ENCODE measurements around the gene PINLYP.

PINLYP gene

GRCh38 chr19:43534305-43534815 is 41.2 kb upstream of the PINLYP start:
- Histone ChIP-seq H4K91ac (ENCODE audit: low read depth, low read length) (no peak overlapping the region), H3K23ac (ENCODE audit: low read length) (no peak overlapping the region), H3K27me3 (ENCODE audit: insufficient read depth, low read length) (no peaks in the 10 kb centered on the region), H2BK12ac (ENCODE audit: low read length) (no peak overlapping the region), H4K12ac (ENCODE audit: low read depth, low read length) (no peak overlapping the region), H3K4ac (ENCODE audit: low read depth, low read length) (no peak overlapping the region), H3K36me3 (ENCODE audit: control insufficient read depth in 1 of 2, insufficient read depth in 2 of 2, low read length in 2 of 2) (peaks cover 7 to 16% of the 10 kb centered on the region in 2 experiments), H3K79me1 (ENCODE audit: low read length) (peaks cover 11% of the 10 kb centered on the region), H3K4me2 (ENCODE audit: low read length) (peak overlapping the region; percentile 86), H3K9me3 (ENCODE audit: insufficient read depth, low read depth, low read length) (no peaks in the 10 kb centered on the region), H3K4me3 (ENCODE audit: low read depth, low read length) (peak overlapping the region; percentile 37), H3K4me1 (ENCODE audit: control insufficient read depth in 1 of 2, insufficient read depth in 2 of 2, low read length in 2 of 2) (peaks cover 4 to 12% of the 10 kb centered on the region in 2 experiments), H2AFZ (ENCODE audit: insufficient read depth, low read length, poor library complexity) (no peak overlapping the region), H4K8ac (ENCODE audit: low read depth, low read length) (no peak overlapping the region), H3K79me2 (ENCODE audit: control insufficient read depth, insufficient read depth, low read length, poor library complexity) (peaks cover 2% of the 10 kb centered on the region), H2AK5ac (ENCODE audit: low read length) (no peak overlapping the region), H2BK120ac (ENCODE audit: insufficient read depth, low read length, poor library complexity) (no peak overlapping the region), H3K18ac (ENCODE audit: low read length) (no peak overlapping the region), H3K9ac (ENCODE audit: low read length) (no peak overlapping the region), H2BK5ac (ENCODE audit: low read depth, low read length, poor library complexity) (no peak overlapping the region), H3K14ac (ENCODE audit: low read length) (no peak overlapping the region), H3K27ac (ENCODE audit: low read depth, low read length) (no peak overlapping the region)
- DNase-seq = no peak
- no CpG with 5 or more reads among the region's 17 CpGs for WGBS (ENCODE audit: extremely low coverage, insufficient coverage, insufficient read length)

- Histone ChIP-seq H4K8ac (ENCODE audit: low read depth, low read length) (no peak overlapping the region), H3K9me3 (ENCODE audit: insufficient read depth, low read depth, low read length) (no peaks in the 10 kb centered on the region), H2BK5ac (ENCODE audit: low read depth, low read length, poor library complexity) (no peak overlapping the region), H3K9ac (ENCODE audit: low read length) (no peak overlapping the region), H3K18ac (ENCODE audit: low read length) (no peak overlapping the region), H3K79me2 (ENCODE audit: control insufficient read depth, insufficient read depth, low read length, poor library complexity) (peaks cover 2% of the 10 kb centered on the region), H3K4me3 (ENCODE audit: low read depth, low read length) (no peak overlapping the region), H3K4ac (ENCODE audit: low read depth, low read length) (no peak overlapping the region), H3K27me3 (ENCODE audit: insufficient read depth, low read length) (no peaks in the 10 kb centered on the region), H2BK120ac (ENCODE audit: insufficient read depth, low read length, poor library complexity) (no peak overlapping the region), H4K12ac (ENCODE audit: low read depth, low read length) (no peak overlapping the region), H3K4me1 (ENCODE audit: control insufficient read depth in 1 of 2, insufficient read depth in 2 of 2, low read length in 2 of 2) (peaks cover 4 to 12% of the 10 kb centered on the region in 2 experiments), H4K91ac (ENCODE audit: low read depth, low read length) (no peak overlapping the region), H3K23ac (ENCODE audit: low read length) (no peak overlapping the region), H2BK12ac (ENCODE audit: low read length) (no peak overlapping the region), H3K27ac (ENCODE audit: low read depth, low read length) (no peak overlapping the region), H3K14ac (ENCODE audit: low read length) (no peak overlapping the region), H3K36me3 (ENCODE audit: control insufficient read depth in 1 of 2, insufficient read depth in 2 of 2, low read length in 2 of 2) (peaks cover 8 to 21% of the 10 kb centered on the region in 2 experiments), H3K4me2 (ENCODE audit: low read length) (no peak overlapping the region), H2AFZ (ENCODE audit: insufficient read depth, low read length, poor library complexity) (no peak overlapping the region), H2AK5ac (ENCODE audit: low read length) (no peak overlapping the region), H3K79me1 (ENCODE audit: low read length) (peaks cover 11% of the 10 kb centered on the region)
- WGBS (ENCODE audit: extremely low coverage, insufficient coverage, insufficient read length) = no CpG with 5 or more reads among the region's 62 CpGs
- DNase-seq = peak; percentile 27 to 70
These were observed 40.5 kb upstream of the PINLYP start for GRCh38 chr19:43534816-43535761.

GRCh38 chr19:43538922-43539321 is 36.7 kb upstream of the PINLYP start:
- no peak overlapping the region for H3K4me2 ChIP-seq (ENCODE audit: low read length)
- H3K18ac ChIP-seq (ENCODE audit: low read length) = no peak overlapping the region
- H3K79me1 ChIP-seq (ENCODE audit: low read length) = no peaks in the 10 kb centered on the region
- no peak overlapping the region for H3K27ac ChIP-seq (ENCODE audit: low read depth, low read length)
- no peak overlapping the region for H2AK5ac ChIP-seq (ENCODE audit: low read length)
- H2AFZ ChIP-seq (ENCODE audit: insufficient read depth, low read length, poor library complexity) = no peak overlapping the region
- H4K91ac ChIP-seq (ENCODE audit: low read depth, low read length) = no peak overlapping the region
- no peak overlapping the region for H4K12ac ChIP-seq (ENCODE audit: low read depth, low read length)
- H3K4ac ChIP-seq (ENCODE audit: low read depth, low read length) = no peak overlapping the region
- no peak overlapping the region for H3K9ac ChIP-seq (ENCODE audit: low read length)
- H3K4me1 ChIP-seq (ENCODE audit: control insufficient read depth in 1 of 2, insufficient read depth in 2 of 2, low read length in 2 of 2) = peaks cover 0 to 5% of the 10 kb centered on the region in 2 experiments
- no peak overlapping the region for H4K8ac ChIP-seq (ENCODE audit: low read depth, low read length)
- no peak for DNase-seq
- H3K14ac ChIP-seq (ENCODE audit: low read length) = no peak overlapping the region
- peaks cover 2% of the 10 kb centered on the region for H3K9me3 ChIP-seq (ENCODE audit: insufficient read depth, low read depth, low read length)
- H3K36me3 ChIP-seq (ENCODE audit: control insufficient read depth in 1 of 2, insufficient read depth in 2 of 2, low read length in 2 of 2) = peaks cover 39 to 56% of the 10 kb centered on the region in 2 experiments
- H3K23ac ChIP-seq (ENCODE audit: low read length) = no peak overlapping the region
- H3K79me2 ChIP-seq (ENCODE audit: control insufficient read depth, insufficient read depth, low read length, poor library complexity) = no peaks in the 10 kb centered on the region
- H2BK120ac ChIP-seq (ENCODE audit: insufficient read depth, low read length, poor library complexity) = no peak overlapping the region
- H2BK5ac ChIP-seq (ENCODE audit: low read depth, low read length, poor library complexity) = no peak overlapping the region
- H3K4me3 ChIP-seq (ENCODE audit: low read depth, low read length) = no peak overlapping the region
- no peaks in the 10 kb centered on the region for H3K27me3 ChIP-seq (ENCODE audit: insufficient read depth, low read length)
- no peak overlapping the region for H2BK12ac ChIP-seq (ENCODE audit: low read length)

- DNase-seq = no peak
- no peak overlapping the region for H3K27ac ChIP-seq (ENCODE audit: low read depth, low read length)
- H3K4ac ChIP-seq (ENCODE audit: low read depth, low read length) = no peak overlapping the region
- no peak overlapping the region for H3K23ac ChIP-seq (ENCODE audit: low read length)
- no peak overlapping the region for H4K91ac ChIP-seq (ENCODE audit: low read depth, low read length)
- H2BK12ac ChIP-seq (ENCODE audit: low read length) = no peak overlapping the region
- no peak overlapping the region for H2AK5ac ChIP-seq (ENCODE audit: low read length)
- H2BK120ac ChIP-seq (ENCODE audit: insufficient read depth, low read length, poor library complexity) = no peak overlapping the region
- peaks cover 2% of the 10 kb centered on the region for H3K9me3 ChIP-seq (ENCODE audit: insufficient read depth, low read depth, low read length)
- no peak overlapping the region for H3K14ac ChIP-seq (ENCODE audit: low read length)
- no peak overlapping the region for H3K4me2 ChIP-seq (ENCODE audit: low read length)
- no peaks in the 10 kb centered on the region for H3K79me1 ChIP-seq (ENCODE audit: low read length)
- no CpG with 5 or more reads among the region's 3 CpGs for WGBS (ENCODE audit: extremely low coverage, insufficient coverage, insufficient read length)
- H3K4me1 ChIP-seq (ENCODE audit: control insufficient read depth in 1 of 2, insufficient read depth in 2 of 2, low read length in 2 of 2) = peaks cover 0 to 2% of the 10 kb centered on the region in 2 experiments
- H3K79me2 ChIP-seq (ENCODE audit: control insufficient read depth, insufficient read depth, low read length, poor library complexity) = no peaks in the 10 kb centered on the region
- no peak overlapping the region for H3K9ac ChIP-seq (ENCODE audit: low read length)
- no peak overlapping the region for H3K4me3 ChIP-seq (ENCODE audit: low read depth, low read length)
- peaks cover 52 to 71% of the 10 kb centered on the region in 2 experiments for H3K36me3 ChIP-seq (ENCODE audit: control insufficient read depth in 1 of 2, insufficient read depth in 2 of 2, low read length in 2 of 2)
- H3K18ac ChIP-seq (ENCODE audit: low read length) = no peak overlapping the region
- H4K12ac ChIP-seq (ENCODE audit: low read depth, low read length) = no peak overlapping the region
- H4K8ac ChIP-seq (ENCODE audit: low read depth, low read length) = no peak overlapping the region
- H2BK5ac ChIP-seq (ENCODE audit: low read depth, low read length, poor library complexity) = no peak overlapping the region
- no peak overlapping the region for H2AFZ ChIP-seq (ENCODE audit: insufficient read depth, low read length, poor library complexity)
- no peaks in the 10 kb centered on the region for H3K27me3 ChIP-seq (ENCODE audit: insufficient read depth, low read length)
These were observed 35.2 kb upstream of the PINLYP start for GRCh38 chr19:43540381-43540780.

Data from trophoblast cell (in vitro differentiated cells and primary cell).